Thyroid gland (tissue), 4 donors: ENCODE measurements around the gene MYLK4.

Source experiments
- POLR2A ChIP-seq, 2 donors: fragments of 450-650 bp; IDR thresholded peaks; one replicate each; pipeline ENCODE4 v1.6.1; 2017; ENCODE audit warnings: antibody characterized with exemption in 2 of 2, mild to moderate bottlenecking in 2 of 2, moderate library complexity in 1 of 2
- TF ChIP-seq, protein P1 (sequence below), 6 experiments: fragments of 200-600 bp in 3 of 6; fragments of 450-650 bp in 3 of 6; sonication (generic) in 3 of 6; IDR thresholded peaks; one replicate each; pipeline ENCODE4 v1.5.1; 2016 to 2019; ENCODE audit warnings: antibody characterized with exemption in 6 of 6, mild to moderate bottlenecking in 2 of 6, inconsistent platforms in 1 of 6, moderate library complexity in 1 of 6

DNA sequence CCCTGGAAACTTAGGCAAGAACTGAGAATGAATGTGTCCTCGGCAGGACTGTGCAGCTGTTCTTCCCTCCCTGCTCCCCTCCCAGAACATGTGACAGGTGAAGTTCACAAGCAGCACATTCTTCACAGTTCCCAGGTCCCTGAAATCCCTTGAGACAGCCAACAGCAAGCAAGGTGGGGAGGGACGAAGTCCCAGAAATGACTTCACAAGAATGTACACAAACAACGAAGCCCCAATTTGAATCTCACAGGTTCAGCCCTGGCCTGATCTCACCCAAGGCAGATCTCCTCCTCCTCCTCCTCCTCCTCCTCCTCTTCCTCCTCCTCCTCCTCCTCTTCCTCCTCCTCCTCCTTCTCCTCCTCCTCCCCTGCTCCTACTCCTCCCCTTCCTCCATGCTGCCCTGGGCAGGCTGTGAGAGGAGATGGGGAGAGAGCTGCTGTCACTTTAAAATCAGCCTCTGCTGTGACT lies 46.9 kb upstream of the MYLK4 start:
- TF ChIP-seq, protein P1, sequence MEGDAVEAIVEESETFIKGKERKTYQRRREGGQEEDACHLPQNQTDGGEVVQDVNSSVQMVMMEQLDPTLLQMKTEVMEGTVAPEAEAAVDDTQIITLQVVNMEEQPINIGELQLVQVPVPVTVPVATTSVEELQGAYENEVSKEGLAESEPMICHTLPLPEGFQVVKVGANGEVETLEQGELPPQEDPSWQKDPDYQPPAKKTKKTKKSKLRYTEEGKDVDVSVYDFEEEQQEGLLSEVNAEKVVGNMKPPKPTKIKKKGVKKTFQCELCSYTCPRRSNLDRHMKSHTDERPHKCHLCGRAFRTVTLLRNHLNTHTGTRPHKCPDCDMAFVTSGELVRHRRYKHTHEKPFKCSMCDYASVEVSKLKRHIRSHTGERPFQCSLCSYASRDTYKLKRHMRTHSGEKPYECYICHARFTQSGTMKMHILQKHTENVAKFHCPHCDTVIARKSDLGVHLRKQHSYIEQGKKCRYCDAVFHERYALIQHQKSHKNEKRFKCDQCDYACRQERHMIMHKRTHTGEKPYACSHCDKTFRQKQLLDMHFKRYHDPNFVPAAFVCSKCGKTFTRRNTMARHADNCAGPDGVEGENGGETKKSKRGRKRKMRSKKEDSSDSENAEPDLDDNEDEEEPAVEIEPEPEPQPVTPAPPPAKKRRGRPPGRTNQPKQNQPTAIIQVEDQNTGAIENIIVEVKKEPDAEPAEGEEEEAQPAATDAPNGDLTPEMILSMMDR (IDR thresholded peaks at IDR 0.05) = no peak
- no peak for TF ChIP-seq POLR2A (IDR thresholded peaks at IDR 0.05)
